K562 (cell line): Measurements from ENCODE around the gene TGM1. TPM values are rescaled to one million over a fixed set of nuclear protein-coding genes. Genes with fewer than 3 reads are reported as not detected.

ENCODE experiments used
- ADNP ChIP-seq: fragments of 200-800 bp; sonication (Bioruptor generic); IDR thresholded peaks from 2 replicates; pipeline ENCODE4 v1.6.1; 2016; ENCODE audit warnings: missing genetic modification characterization, missing compliant biosample characterization
- ETS1 ChIP-seq: conservative IDR thresholded peaks from 2 replicates; pipeline ENCODE4 v1.6.1; 2011; ENCODE audit warnings: low read depth, mild to moderate bottlenecking, low read length; ENCODE audit not compliant: control insufficient read depth
- LEF1 ChIP-seq: fragments of 450-650 bp; IDR thresholded peaks from 2 replicates; pipeline ENCODE4 v1.6.1; 2016; ENCODE audit warnings: mild to moderate bottlenecking
- NFE2 ChIP-seq: IDR thresholded peaks from 2 replicates; pipeline ENCODE4 v1.6.1; 2014; ENCODE audit warnings: antibody characterized with exemption, low read depth
- RBBP5 ChIP-seq: fragments of 200-600 bp; sonication (generic); IDR thresholded peaks from 2 replicates; pipeline ENCODE4 v1.6.1; 2012; ENCODE audit warnings: borderline replicate concordance, mild to moderate bottlenecking, low read length, control low read depth, inconsistent platforms; ENCODE audit not compliant: insufficient read depth, poor library complexity, severe bottlenecking
- SMAD3 ChIP-seq: fragments of 450-650 bp; formaldehyde crosslinking; conservative IDR thresholded peaks from 2 replicates; pipeline ENCODE4 v1.4.0; 2020; ENCODE audit warnings: mild to moderate bottlenecking
- TFE3 ChIP-seq: fragments of 450-650 bp; formaldehyde crosslinking; IDR thresholded peaks from 2 replicates; pipeline ENCODE4 v1.4.0; 2020; ENCODE audit warnings: mild to moderate bottlenecking, mixed read lengths
- ZBTB12 ChIP-seq: fragments of 250-450 bp; sonication (Bioruptor Pico); IDR thresholded peaks from 2 replicates; pipeline ENCODE4 v1.4.0; 2020
- ZNF124 ChIP-seq: sonication (generic); formaldehyde crosslinking; IDR thresholded peaks from 2 replicates; pipeline ENCODE4 v1.8.1; 2022; ENCODE audit warnings: missing genetic modification reagents
- ZNF280B ChIP-seq: fragments of 250-450 bp; sonication (Bioruptor Pico); IDR thresholded peaks from 2 replicates; pipeline ENCODE4 v1.5.1; 2021; ENCODE audit warnings: mild to moderate bottlenecking
- ZNF407 ChIP-seq: fragments of 450-650 bp; IDR thresholded peaks from 2 replicates; pipeline ENCODE4 v1.6.1; 2016; ENCODE audit warnings: low read depth
- polyA plus RNA-seq, 8 experiments: library from polyadenylated mRNA; depleted of rRNA in 4 of 8; stranded (reverse) in 5 of 8; unstranded in 3 of 8; fragments of >200 nt; fragmentation: Nextera tagmentation in 2 of 8; fragmentation: Illumina TruSeq in 1 of 8; extraction: Ambion mirVana in 2 of 8; extraction: Trizol in 1 of 8; gene quantifications; 2 replicates each; pipeline versions ENCODE4 v1.2.1 to v1.2.3, GENCODE V29; 2011 to 2014; ENCODE audit warnings: inconsistent platforms in 1 of 8, missing spikeins in 1 of 8
- total RNA-seq, 7 experiments: library from RNA; depleted of rRNA in 6 of 7; stranded (reverse); fragments of >200 nt in 6 of 7; fragmentation: Illumina TruSeq in 2 of 7; extraction: Trizol in 2 of 7; gene quantifications; 2 replicates each; pipeline versions ENCODE4 v1.2.1 to v1.2.3, GENCODE V29; 2011 to 2021; ENCODE audit warnings: low replicate concordance in 1 of 7

The TGM1 gene
- total and polyA plus RNA-seq, 9 of the 15 experiments (the other 6 are each of a cell fraction or from before 2014, with no cell fraction given), result 0.13 to 4.4 (median 0.88) TPM

GRCh38 chr14:24299255-24300191 is 36.5 kb upstream of the TGM1 start, which contains the start of the genes DHRS1 and NOP9 (continued):
- TF ChIP-seq ZNF407 (no peak), ZNF280B (CRISPR knock-in tag) (no peak), NFE2 (no peak), ADNP (no peak), LEF1 (no peak; the same call in 1 of the 2 replicates), RBBP5 (no peak), TFE3 (CRISPR knock-in tag) (no peak), ZNF124 (no peak), ZBTB12 (CRISPR knock-in tag) (peak; percentile 98), SMAD3 (CRISPR knock-in tag) (no peak), ETS1 (peak; percentile 76; the same call in 1 of the 2 replicates)
